Hypothalamus (tissue), 51 donors: ENCODE measurements around the gene PGD.
"Not testable (repeated sequence)": the region's sequence is repeated elsewhere in the genome, so short reads cannot be mapped to it uniquely, and the experiment has no call there.

Experiments used
- DNase-seq, 51 donors: peaks; one replicate each; lab custom pipeline; 2025; lab: John Stamatoyannopoulos, UW

The PGD gene

GRCh38 chr1:10396870-10397269 lies 2.0 kb upstream of the PGD start:
- no peak for DNase-seq

- DNase-seq: peak in 1 of 51 donors; percentile 52
Measured at GRCh38 chr1:10398278-10398733, 558 bp upstream of the PGD start.

GRCh38 chr1:10399444-10399941 lies 629 bp downstream of the PGD start:
- DNase-seq: peak in 14 of 51 donors; percentile 18 to 64 (median 40)

- DNase-seq: no peak
Measured at GRCh38 chr1:10400013-10400412, 1.1 kb downstream of the PGD start.

- no peak for DNase-seq
Measured at GRCh38 chr1:10401281-10401680, 2.4 kb downstream of the PGD start.

- DNase-seq: no peak
Measured at GRCh38 chr1:10402729-10403274, 3.9 kb downstream of the PGD start.

- DNase-seq: no peak
Measured at GRCh38 chr1:10407201-10407600, 8.3 kb downstream of the PGD start.

GRCh38 chr1:10415211-10415930 lies 16.5 kb downstream of the PGD start:
- peak in 8 of 51 donors; percentile 3 to 20 (median 10) for DNase-seq

GRCh38 chr1:10415967-10416366 lies 17.1 kb downstream of the PGD start:
- DNase-seq: not testable (repeated sequence)

- not testable (repeated sequence) for DNase-seq
Measured at GRCh38 chr1:10418741-10419140, 19.9 kb downstream of the PGD start.

- DNase-seq: no peak
Measured at GRCh38 chr1:10419351-10419750, 20.5 kb downstream of the PGD start.

- DNase-seq: no peak
Measured at GRCh38 chr1:10421637-10422036, 22.8 kb downstream of the PGD start.

- DNase-seq: peak in 2 of 51 donors; percentile 1 to 19
Measured at GRCh38 chr1:10424034-10424433, 25.2 kb downstream of the PGD start.

GRCh38 chr1:10424651-10425050 lies 25.8 kb downstream of the PGD start:
- no peak for DNase-seq

- not testable (repeated sequence) for DNase-seq
Measured at GRCh38 chr1:10425826-10426534, 27.1 kb downstream of the PGD start.

GRCh38 chr1:10426535-10426848 lies 27.6 kb downstream of the PGD start:
- not testable (repeated sequence) for DNase-seq

- no peak for DNase-seq
Measured at GRCh38 chr1:10428984-10429383, 30.1 kb downstream of the PGD start.

- peak in 1 of 51 donors; percentile 38 for DNase-seq
Measured at GRCh38 chr1:10429868-10430215, 31.0 kb downstream of the PGD start.

GRCh38 chr1:10430216-10431069 lies 31.6 kb downstream of the PGD start, which contains the start of gene CENPS:
TSS of gene CENPS (plus strand) at chr1:10430433. CDS start at chr1:10430518, 85 bp downstream.
- peak; percentile 30 to 99 (median 83) for DNase-seq

GRCh38 chr1:10431070-10431730 lies 32.3 kb downstream of the PGD start:
- DNase-seq: no peak
